H9 (cell line): ENCODE results near the gene SF3B1. TPM values are rescaled to one million over a fixed set of nuclear protein-coding genes. Genes with fewer than 3 reads are reported as not detected.

Experiments
- DNase-seq: peaks from one replicate; pipeline ENCODE4 v3.0.0-alpha.2; 2017
- H2AFZ ChIP-seq: one replicate; pipeline ENCODE4 v1.6.1; 2013; ENCODE audit warnings: mild to moderate bottlenecking, low read length, control low read depth, moderate library complexity
- H2AK5ac ChIP-seq: 2 replicates; pipeline ENCODE4 v1.6.1; 2013; ENCODE audit warnings: low read length, control low read depth, mixed read lengths; ENCODE audit not compliant: insufficient read length
- H2BK120ac ChIP-seq: one replicate; pipeline ENCODE4 v1.6.1; 2013; ENCODE audit warnings: low read depth, mild to moderate bottlenecking, low read length, control low read depth, inconsistent platforms; ENCODE audit not compliant: poor library complexity, severe bottlenecking
- H2BK12ac ChIP-seq: 2 replicates; pipeline ENCODE4 v1.6.1; 2013; ENCODE audit warnings: low read length, control low read depth, mixed read lengths, low read depth; ENCODE audit not compliant: insufficient read length
- H2BK15ac ChIP-seq: 2 replicates; pipeline ENCODE4 v1.6.1; 2013; ENCODE audit warnings: low read depth, low read length, control low read depth
- H2BK20ac ChIP-seq: one replicate; pipeline ENCODE4 v1.6.1; 2013; ENCODE audit warnings: low read depth, mild to moderate bottlenecking, low read length, control low read depth, inconsistent platforms; ENCODE audit not compliant: poor library complexity, severe bottlenecking
- H2BK5ac ChIP-seq: 2 replicates; pipeline ENCODE4 v1.6.1; 2013; ENCODE audit warnings: low read length, control low read depth, mixed read lengths; ENCODE audit not compliant: insufficient read length
- H3K14ac ChIP-seq: 2 replicates; pipeline ENCODE4 v1.6.1; 2013; ENCODE audit warnings: low read length, control low read depth; ENCODE audit not compliant: insufficient read depth
- H3K18ac ChIP-seq: 2 replicates; pipeline ENCODE4 v1.6.1; 2013; ENCODE audit warnings: low read depth, mild to moderate bottlenecking, mixed read lengths, low read length, control low read depth; ENCODE audit not compliant: insufficient read length
- H3K23ac ChIP-seq: 2 replicates; pipeline ENCODE4 v1.6.1; 2013; ENCODE audit warnings: low read length, control low read depth, mixed read lengths, low read depth; ENCODE audit not compliant: insufficient read length
- H3K23me2 ChIP-seq: 2 replicates; pipeline ENCODE4 v1.6.1; 2013; ENCODE audit warnings: low read depth, mild to moderate bottlenecking, mixed read lengths, low read length, control low read depth; ENCODE audit not compliant: insufficient read length, poor library complexity, severe bottlenecking
- H3K27ac ChIP-seq: 2 replicates; pipeline ENCODE4 v1.5.1; 2013; ENCODE audit warnings: low read length, control low read depth, mixed read lengths, low read depth; ENCODE audit not compliant: insufficient read length
- H3K27me3 ChIP-seq: 2 replicates; pipeline ENCODE4 v1.6.1; 2013; ENCODE audit warnings: low read length, control low read depth, inconsistent platforms; ENCODE audit not compliant: insufficient read depth
- H3K4ac ChIP-seq: 2 replicates; pipeline ENCODE4 v1.6.1; 2013; ENCODE audit warnings: low read depth, mild to moderate bottlenecking, control low read depth, inconsistent platforms, low read length, moderate library complexity
- H3K4me1 ChIP-seq: 2 replicates; pipeline ENCODE4 v1.6.1; 2013; ENCODE audit warnings: low read length, control low read depth, inconsistent platforms; ENCODE audit not compliant: insufficient read depth
- H3K4me2 ChIP-seq: 2 replicates; pipeline ENCODE4 v1.6.1; 2013; ENCODE audit warnings: low read length, control low read depth, mixed read lengths; ENCODE audit not compliant: insufficient read length, insufficient read depth
- H3K56ac ChIP-seq: 2 replicates; pipeline ENCODE4 v1.6.1; 2013; ENCODE audit warnings: low read depth, mild to moderate bottlenecking, mixed read lengths, low read length, control low read depth; ENCODE audit not compliant: insufficient read length
- H3K79me1 ChIP-seq: 2 replicates; pipeline ENCODE4 v1.6.1; 2013; ENCODE audit warnings: low read depth, mild to moderate bottlenecking, moderate library complexity, low read length, control low read depth, inconsistent platforms; ENCODE audit not compliant: insufficient read depth, poor library complexity, severe bottlenecking
- H3K79me2 ChIP-seq: 2 replicates; pipeline ENCODE4 v1.6.1; 2013; ENCODE audit warnings: low read length, control low read depth, inconsistent platforms; ENCODE audit not compliant: insufficient read depth
- H3K9ac ChIP-seq: 2 replicates; pipeline ENCODE4 v1.6.1; 2013; ENCODE audit warnings: low read length, control low read depth, mixed read lengths; ENCODE audit not compliant: insufficient read length; ENCODE audit errors: extremely low read depth
- H3K9me3 ChIP-seq: one replicate; pipeline ENCODE4 v1.6.1; 2013; ENCODE audit warnings: low read depth, low read length, inconsistent platforms; ENCODE audit not compliant: control insufficient read depth
- H3T11ph ChIP-seq: one replicate; pipeline ENCODE4 v1.6.1; 2013; ENCODE audit warnings: mild to moderate bottlenecking, low read length, control low read depth, inconsistent platforms
- H4K20me1 ChIP-seq: one replicate; pipeline ENCODE4 v1.6.1; 2013; ENCODE audit not compliant: control insufficient read depth, insufficient read length, insufficient read depth
- H4K5ac ChIP-seq: 2 replicates; pipeline ENCODE4 v1.6.1; 2013; ENCODE audit warnings: low read depth, mild to moderate bottlenecking, mixed read lengths, low read length, control low read depth; ENCODE audit not compliant: insufficient read length
- H4K8ac ChIP-seq: replicated peaks from 2 replicates; pipeline ENCODE4 v1.6.1; 2013; ENCODE audit warnings: low read length, control low read depth, mixed read lengths, low read depth; ENCODE audit not compliant: insufficient read length
- H4K91ac ChIP-seq: 2 replicates; pipeline ENCODE4 v1.6.1; 2013; ENCODE audit warnings: low read depth, mild to moderate bottlenecking, moderate library complexity, mixed read lengths, low read length, control low read depth; ENCODE audit not compliant: insufficient read length
- H3K27ac Mint-ChIP-seq, 3 experiments: 2 replicates in 2 of 3; 3 replicates in 1 of 3; pipeline ENCODE4 v1.8.0; 2020 to 2021; ENCODE audit warnings: mixed read lengths in 3 of 3, mild to moderate bottlenecking in 1 of 3, moderate library complexity in 1 of 3
- H3K27me3 Mint-ChIP-seq: 2 replicates; pipeline ENCODE4 v1.8.0; 2021; ENCODE audit warnings: low read depth, mild to moderate bottlenecking, moderate library complexity, mixed read lengths
- H3K36me3 Mint-ChIP-seq, 3 experiments: 2 replicates in 2 of 3; 3 replicates in 1 of 3; pipeline ENCODE4 v1.8.0; 2020 to 2021; ENCODE audit warnings: low read depth in 3 of 3, mixed read lengths in 3 of 3; ENCODE audit not compliant: insufficient read depth in 1 of 3
- H3K4me1 Mint-ChIP-seq, 2 experiments: 2 replicates each; pipeline ENCODE4 v1.8.0; 2020; ENCODE audit warnings: mixed read lengths in 2 of 2
- H3K4me3 Mint-ChIP-seq, 2 experiments: 2 replicates in 1 of 2; 3 replicates in 1 of 2; pipeline ENCODE4 v1.8.0; 2020 to 2021; ENCODE audit warnings: mild to moderate bottlenecking in 2 of 2, mixed read lengths in 2 of 2, moderate library complexity in 1 of 2
- H3K9me3 Mint-ChIP-seq, 2 experiments: 2 replicates in 1 of 2; 3 replicates in 1 of 2; pipeline ENCODE4 v1.8.0; 2020; ENCODE audit warnings: mild to moderate bottlenecking in 2 of 2, mixed read lengths in 2 of 2, moderate library complexity in 1 of 2
- WGBS: extraction: QIAGEN DNeasy Blood & Tissue Kit; methylation state at CpG from one replicate; pipeline ENCODE4 v1.1.7; 2013; ENCODE audit warnings: missing lambda C conversion rate, low lambda C conversion rate, mixed read lengths; ENCODE audit not compliant: insufficient read length; ENCODE audit errors: extremely low coverage; 5-methylcytosine and 5-hydroxymethylcytosine counted together
- total RNA-seq: library from RNA; stranded (reverse); gene quantifications from 2 replicates; pipeline ENCODE4 v1.2.1, GENCODE V29; 2021
- TF ChIP-seq, protein P1 (sequence below): fragments of 200-600 bp; sonication (generic); conservative IDR thresholded peaks from 3 replicates; pipeline ENCODE4 v1.8.0; 2021; ENCODE audit warnings: antibody characterized with exemption, mild to moderate bottlenecking

Gene SF3B1
- total RNA-seq, 1 experiment from 2014 or later, result 278 TPM

GRCh38 chr2:197386242-197386641 is 48.6 kb downstream of the SF3B1 start:
- Histone ChIP-seq H4K91ac (no peak overlapping the region), H2BK120ac (no peak overlapping the region), H4K8ac (no peak overlapping the region), H3T11ph (no peak overlapping the region), H4K5ac (no peak overlapping the region), H3K4me1 (no peaks in the 10 kb centered on the region), H3K79me2 (no peaks in the 10 kb centered on the region), H3K27ac (no peak overlapping the region), H3K27me3 (no peaks in the 10 kb centered on the region), H3K4me2 (no peak overlapping the region), H4K20me1 (no peaks in the 10 kb centered on the region), H3K18ac (no peak overlapping the region), H2BK20ac (no peak overlapping the region), H3K14ac (no peak overlapping the region), H3K4ac (no peak overlapping the region), H3K56ac (no peak overlapping the region), H2AK5ac (no peak overlapping the region), H2BK5ac (no peak overlapping the region), H2BK15ac (no peak overlapping the region), H2AFZ (no peak overlapping the region), H3K23me2 (no peaks in the 10 kb centered on the region), H3K9me3 (no peaks in the 10 kb centered on the region), H3K23ac (no peak overlapping the region), H3K79me1 (no peaks in the 10 kb centered on the region), H3K9ac (no peak overlapping the region), H2BK12ac (no peak overlapping the region)
- TF ChIP-seq, protein P1, sequence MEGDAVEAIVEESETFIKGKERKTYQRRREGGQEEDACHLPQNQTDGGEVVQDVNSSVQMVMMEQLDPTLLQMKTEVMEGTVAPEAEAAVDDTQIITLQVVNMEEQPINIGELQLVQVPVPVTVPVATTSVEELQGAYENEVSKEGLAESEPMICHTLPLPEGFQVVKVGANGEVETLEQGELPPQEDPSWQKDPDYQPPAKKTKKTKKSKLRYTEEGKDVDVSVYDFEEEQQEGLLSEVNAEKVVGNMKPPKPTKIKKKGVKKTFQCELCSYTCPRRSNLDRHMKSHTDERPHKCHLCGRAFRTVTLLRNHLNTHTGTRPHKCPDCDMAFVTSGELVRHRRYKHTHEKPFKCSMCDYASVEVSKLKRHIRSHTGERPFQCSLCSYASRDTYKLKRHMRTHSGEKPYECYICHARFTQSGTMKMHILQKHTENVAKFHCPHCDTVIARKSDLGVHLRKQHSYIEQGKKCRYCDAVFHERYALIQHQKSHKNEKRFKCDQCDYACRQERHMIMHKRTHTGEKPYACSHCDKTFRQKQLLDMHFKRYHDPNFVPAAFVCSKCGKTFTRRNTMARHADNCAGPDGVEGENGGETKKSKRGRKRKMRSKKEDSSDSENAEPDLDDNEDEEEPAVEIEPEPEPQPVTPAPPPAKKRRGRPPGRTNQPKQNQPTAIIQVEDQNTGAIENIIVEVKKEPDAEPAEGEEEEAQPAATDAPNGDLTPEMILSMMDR, result no peak
- no peak overlapping the region; a peak in 1 of 5 replicates for H3K4me3 Mint-ChIP-seq
- H3K36me3 Mint-ChIP-seq, result peaks cover 0 to 4% (median under 1%) of the 10 kb centered on the region in 3 experiments; a peak in 5 of 7 replicates
- H3K27me3 Mint-ChIP-seq, result no peaks in the 10 kb centered on the region
- H3K4me1 Mint-ChIP-seq, result no peaks in the 10 kb centered on the region
- H3K27ac Mint-ChIP-seq, result no peak overlapping the region
- DNase-seq, result no peak
- no CpG with 5 or more reads among the region's 2 CpGs for WGBS
- H3K9me3 Mint-ChIP-seq, result no peaks in the 10 kb centered on the region
